ENCODE results near the gene ZFAND5. TPM values are rescaled to one million over a fixed set of nuclear protein-coding genes. Genes with fewer than 3 reads are reported as not detected.

ZFAND5 gene
- total RNA-seq, 1 donor from 2014 or later: 79.2 TPM

- Mint-ChIP-seq H3K4me1 (peaks cover 2% of the 10 kb centered on the region), H3K4me3 (no peak overlapping the region), H3K36me3 (ENCODE audit: low read depth) (no peaks in the 10 kb centered on the region), H3K27ac (no peak overlapping the region), H3K27me3 (no peaks in the 10 kb centered on the region), H3K9me3 (no peaks in the 10 kb centered on the region)
- ATAC-seq (ENCODE audit: low read depth): no peak
- TF ChIP-seq CTCF (IDR thresholded peaks at IDR 0.05): no peak
- ChIA-PET POLR2A (no interaction called here), CTCF (no interaction called here)
- no peak for DNase-seq
- intact Hi-C loops (cut with micrococcal nuclease): no loop called here
These were observed 26.4 kb downstream of the ZFAND5 start for GRCh38 chr9:72338631-72339030.

GRCh38 chr9:72337286-72337685 is 27.7 kb downstream of the ZFAND5 start:
- no peak for DNase-seq
- H3K4me3 Mint-ChIP-seq: no peak overlapping the region
- POLR2A ChIA-PET: no interaction called here
- H3K27me3 Mint-ChIP-seq: no peaks in the 10 kb centered on the region
- H3K4me1 Mint-ChIP-seq: peaks cover 2% of the 10 kb centered on the region
- H3K36me3 Mint-ChIP-seq (ENCODE audit: low read depth): no peaks in the 10 kb centered on the region
- H3K9me3 Mint-ChIP-seq: no peaks in the 10 kb centered on the region
- no peak for TF ChIP-seq CTCF (IDR thresholded peaks at IDR 0.05)
- H3K27ac Mint-ChIP-seq: no peak overlapping the region
- no peak for ATAC-seq (ENCODE audit: low read depth)
- CTCF ChIA-PET: no interaction called here
- intact Hi-C loops (cut with micrococcal nuclease): no loop called here

GRCh38 chr9:72334658-72335337 is 30.2 kb downstream of the ZFAND5 start:
- ChIA-PET POLR2A (no interaction called here), CTCF (no interaction called here)
- intact Hi-C loops (cut with micrococcal nuclease): no loop called here
- Mint-ChIP-seq H3K4me1 (no peaks in the 10 kb centered on the region), H3K9me3 (no peaks in the 10 kb centered on the region), H3K36me3 (ENCODE audit: low read depth) (no peaks in the 10 kb centered on the region), H3K4me3 (no peak overlapping the region), H3K27me3 (peaks cover 2% of the 10 kb centered on the region), H3K27ac (no peak overlapping the region)
- DNase-seq: no peak
- no peak for TF ChIP-seq CTCF (IDR thresholded peaks at IDR 0.05)
- no peak for ATAC-seq (ENCODE audit: low read depth)

- no peaks in the 10 kb centered on the region for H3K9me3 Mint-ChIP-seq
- H3K27me3 Mint-ChIP-seq: peaks cover 2% of the 10 kb centered on the region
- CTCF ChIA-PET: no interaction called here
- intact Hi-C loops (cut with micrococcal nuclease): loop anchor here (2.0 kb wide), 1 partner anchor 17 kb away; no protein-coding TSS in a partner anchor
- no peaks in the 10 kb centered on the region for H3K4me1 Mint-ChIP-seq
- no peaks in the 10 kb centered on the region for H3K36me3 Mint-ChIP-seq (ENCODE audit: low read depth)
- ATAC-seq (ENCODE audit: low read depth) (no peak), DNase-seq (no peak)
- no peak overlapping the region for H3K4me3 Mint-ChIP-seq
- H3K27ac Mint-ChIP-seq: no peak overlapping the region
- TF ChIP-seq CTCF (IDR thresholded peaks at IDR 0.05): no peak
- POLR2A ChIA-PET: no interaction called here
These were observed 31.3 kb downstream of the ZFAND5 start for GRCh38 chr9:72333709-72334108.

GRCh38 chr9:72333197-72333596 is 31.8 kb downstream of the ZFAND5 start:
- ChIA-PET POLR2A (no interaction called here), CTCF (no interaction called here)
- Mint-ChIP-seq H3K27me3 (peaks cover 2% of the 10 kb centered on the region), H3K36me3 (ENCODE audit: low read depth) (no peaks in the 10 kb centered on the region), H3K27ac (no peak overlapping the region), H3K4me1 (no peaks in the 10 kb centered on the region), H3K9me3 (no peaks in the 10 kb centered on the region), H3K4me3 (no peak overlapping the region)
- no peak for ATAC-seq (ENCODE audit: low read depth)
- TF ChIP-seq CTCF (IDR thresholded peaks at IDR 0.05): no peak
- intact Hi-C loops (cut with micrococcal nuclease): loop anchor here (2.0 kb wide), 1 partner anchor 18 kb away; no protein-coding TSS in a partner anchor
- no peak for DNase-seq
